G401 (cell line): ENCODE measurements around the gene PDF. TPM values are rescaled to one million over a fixed set of nuclear protein-coding genes. Genes with fewer than 3 reads are reported as not detected.

Experiments
- DNase-seq: peaks from one replicate; pipeline ENCODE4 v3.0.0-alpha.2; 2015; ENCODE audit warnings: low spot score
- in situ Hi-C: cut with HindIII; loops from 2 replicates; pipeline ENCODE4 v1.10.0; 2016; ENCODE audit warnings: low sequenced_read_pairs, mixed read lengths
- total RNA-seq: library from RNA; depleted of rRNA; stranded (reverse); fragments of >200 nt; shearing (Covaris generic); gene quantifications from 2 replicates; pipeline ENCODE4 v1.2.3, GENCODE V29; 2014

PDF gene
- total RNA-seq, 1 experiment from 2014 or later: 49.1 TPM

GRCh38 chr16:69319826-69320739 lies 10.3 kb downstream of the PDF start:
- no peak for DNase-seq
- in situ Hi-C loops: no loop called here

GRCh38 chr16:69319381-69319780 lies 11.0 kb downstream of the PDF start:
- in situ Hi-C loops: no loop called here

GRCh38 chr16:69318911-69319289 lies 11.5 kb downstream of the PDF start:
- in situ Hi-C loops: no loop called here

More at GRCh38 chr16:69319381-69319780, 11.0 kb downstream of the PDF start:
- no peak for DNase-seq

GRCh38 chr16:69318177-69318910 lies 12.0 kb downstream of the PDF start:
- in situ Hi-C loops: no loop called here
- no peak for DNase-seq

More at GRCh38 chr16:69318911-69319289, 11.5 kb downstream of the PDF start:
- no peak for DNase-seq

DNA sequence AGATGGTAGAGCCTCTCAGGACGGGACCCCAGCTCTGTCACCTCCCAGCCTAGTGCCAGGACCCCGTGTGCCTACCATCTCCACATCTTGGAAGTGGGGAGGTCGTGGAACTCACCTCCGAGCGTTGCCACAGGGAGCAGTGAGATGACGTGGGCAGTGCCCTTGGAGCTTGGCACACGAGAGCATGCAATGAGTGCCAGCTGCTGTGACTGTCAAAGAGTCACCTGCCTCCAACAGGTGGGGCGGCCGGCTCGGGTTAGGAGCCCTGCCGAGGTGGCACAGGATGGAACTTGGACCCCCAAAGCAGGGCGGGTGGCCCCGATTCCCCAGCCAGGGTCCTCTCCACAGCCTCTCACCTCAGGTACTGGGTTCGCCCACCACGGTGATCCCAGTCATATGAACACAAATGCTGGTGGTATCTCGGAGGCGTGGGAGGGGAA lies 13.8 kb downstream of the PDF start:
- DNase-seq: no peak
- in situ Hi-C loops: no loop called here

GRCh38 chr16:69315486-69316311 lies 14.7 kb downstream of the PDF start:
- in situ Hi-C loops: no loop called here
- DNase-seq: no peak

- in situ Hi-C loops: no loop called here
- DNase-seq: no peak
Observed at GRCh38 chr16:69314534-69314933, 15.9 kb downstream of the PDF start.

- no peak for DNase-seq
- in situ Hi-C loops: no loop called here
Observed at GRCh38 chr16:69313469-69313868, 16.9 kb downstream of the PDF start.

DNA sequence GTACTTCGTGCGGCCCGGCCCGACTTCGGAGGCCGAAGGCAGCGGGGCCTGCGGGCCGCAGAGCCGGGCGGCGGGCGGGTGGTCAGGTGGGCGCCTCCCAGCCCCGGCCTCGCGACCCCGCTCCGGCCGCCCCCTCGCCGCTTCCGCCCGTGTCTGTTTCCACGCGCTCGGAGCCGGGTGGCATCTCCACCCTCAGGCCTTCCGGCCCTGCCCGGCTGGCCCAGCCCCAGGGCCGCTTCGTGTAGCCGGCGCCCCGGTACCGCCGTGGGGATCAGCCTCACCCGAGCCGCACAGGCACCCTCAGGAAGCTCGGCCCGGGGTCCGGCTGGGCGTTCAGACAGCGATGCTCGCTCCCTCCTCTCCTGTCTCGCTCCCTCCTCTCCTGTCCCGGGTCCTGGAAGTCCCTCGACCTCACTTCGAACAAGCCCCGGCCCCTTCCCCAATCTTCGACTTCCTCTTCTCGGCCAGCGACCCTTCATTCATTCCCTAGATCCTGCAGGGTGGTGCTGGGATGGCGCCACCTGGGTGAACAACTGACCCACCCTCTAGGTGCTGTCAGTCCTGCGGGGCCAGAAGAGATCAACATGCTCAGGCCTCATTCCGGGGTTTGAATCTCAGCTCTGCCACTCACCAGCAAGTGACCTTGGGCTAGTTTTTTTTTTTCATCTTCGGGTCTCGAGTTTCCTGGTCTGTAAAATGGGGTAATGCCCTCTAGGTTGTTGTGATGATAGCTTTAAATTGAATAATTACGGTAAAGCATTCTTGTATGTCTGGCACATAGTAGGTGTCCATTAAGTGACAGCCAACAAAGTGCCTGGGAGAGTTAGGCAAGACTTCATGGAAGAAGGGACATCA lies 18.6 kb downstream of the PDF start:
- in situ Hi-C loops: no loop called here
- no peak for DNase-seq

- in situ Hi-C loops: no loop called here
- peak; percentile 97 for DNase-seq
Observed at GRCh38 chr16:69310653-69311532, 19.5 kb downstream of the PDF start, which contains the start of gene VPS4A. Gene VPS4A (plus strand): TSS chr16:69311350. CDS start chr16:69311512, 162 bp downstream.

DNA sequence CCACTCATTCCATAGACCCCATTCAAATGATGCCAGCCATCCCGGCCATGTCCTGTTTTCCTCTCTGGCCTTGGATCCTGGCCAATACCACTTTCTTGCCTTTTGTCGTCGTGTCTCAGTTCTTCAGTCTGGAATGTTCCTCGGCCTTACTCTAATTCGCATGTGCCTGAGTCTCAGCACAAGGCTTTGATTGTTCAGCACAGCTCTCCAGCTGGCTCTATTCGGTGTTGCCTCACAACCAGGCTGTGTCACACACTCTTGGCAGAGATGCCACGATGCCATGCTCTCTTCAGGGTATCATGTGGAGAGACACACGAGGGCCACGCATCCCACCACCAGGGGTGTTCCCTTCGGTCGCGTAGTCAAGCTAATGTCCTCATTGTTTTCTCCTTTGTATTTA lies 21.1 kb downstream of the PDF start:
- DNase-seq: no peak
- in situ Hi-C loops: no loop called here

GRCh38 chr16:69307856-69308255 lies 22.5 kb downstream of the PDF start:
- in situ Hi-C loops: no loop called here

DNA sequence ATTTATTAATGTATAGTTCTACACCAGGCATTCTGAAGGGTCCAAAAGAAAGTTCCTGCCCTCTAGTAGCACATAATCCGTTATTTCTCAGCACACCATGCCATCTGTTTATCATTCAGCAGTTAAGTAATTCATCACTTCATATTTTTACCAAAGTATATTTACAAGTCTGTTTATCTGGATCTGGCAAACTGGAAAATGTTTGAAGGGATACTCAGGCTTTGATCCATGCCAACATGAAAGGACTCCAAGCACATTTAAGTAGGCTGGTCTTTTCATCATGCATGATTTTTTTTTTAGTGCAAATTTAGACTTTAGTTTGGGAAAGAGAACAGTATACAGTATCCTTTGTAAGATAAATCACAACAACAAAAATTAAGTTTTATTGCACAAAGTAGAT lies 23.3 kb downstream of the PDF start:
- DNase-seq: no peak
- in situ Hi-C loops: no loop called here

More at GRCh38 chr16:69307856-69308255, 22.5 kb downstream of the PDF start:
- no peak for DNase-seq

DNA sequence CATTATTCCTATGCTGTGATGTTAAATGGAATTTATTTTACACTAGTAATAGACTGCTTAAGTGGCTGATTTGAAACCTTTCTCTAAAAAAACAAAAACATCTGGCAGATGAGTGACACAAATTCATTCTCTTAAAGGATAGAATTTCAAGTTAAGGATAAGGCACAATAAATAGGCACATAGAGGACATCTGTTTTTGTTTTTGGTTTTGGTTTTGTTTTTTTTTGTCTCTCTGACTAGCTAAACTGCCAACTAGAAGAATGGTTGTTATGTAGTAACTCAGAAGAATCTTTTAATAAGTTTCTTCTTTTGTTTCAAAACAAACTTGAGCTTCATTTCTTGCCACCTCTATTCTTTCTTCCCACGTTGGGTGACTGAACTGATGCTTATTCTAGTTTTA lies 24.4 kb downstream of the PDF start:
- in situ Hi-C loops: no loop called here
- DNase-seq: no peak

- in situ Hi-C loops: no loop called here
- DNase-seq: no peak
Observed at GRCh38 chr16:69302301-69302700, 28.1 kb downstream of the PDF start.

DNA sequence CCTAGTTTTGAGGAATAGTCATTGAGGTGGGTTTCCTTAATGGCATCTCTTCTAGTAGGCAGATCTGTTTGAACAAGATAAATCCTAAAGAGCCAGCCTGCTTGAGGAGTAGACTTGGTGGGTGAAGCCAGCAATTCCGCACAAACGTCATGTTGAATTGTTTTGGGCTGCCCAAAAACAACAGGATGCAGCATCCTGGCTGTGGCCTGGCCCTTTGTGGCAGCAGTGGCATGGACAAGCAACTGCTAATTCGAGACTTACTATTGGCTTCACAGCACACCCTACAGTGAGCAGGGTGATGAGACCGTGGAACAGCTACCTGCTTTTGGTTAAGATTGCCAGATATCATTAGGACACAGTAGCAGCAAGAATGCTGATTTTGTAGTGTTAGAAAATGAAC lies 28.5 kb downstream of the PDF start:
- in situ Hi-C loops: no loop called here
- no peak for DNase-seq

GRCh38 chr16:69301187-69301586 lies 29.2 kb downstream of the PDF start:
- in situ Hi-C loops: no loop called here
- no peak for DNase-seq

DNA sequence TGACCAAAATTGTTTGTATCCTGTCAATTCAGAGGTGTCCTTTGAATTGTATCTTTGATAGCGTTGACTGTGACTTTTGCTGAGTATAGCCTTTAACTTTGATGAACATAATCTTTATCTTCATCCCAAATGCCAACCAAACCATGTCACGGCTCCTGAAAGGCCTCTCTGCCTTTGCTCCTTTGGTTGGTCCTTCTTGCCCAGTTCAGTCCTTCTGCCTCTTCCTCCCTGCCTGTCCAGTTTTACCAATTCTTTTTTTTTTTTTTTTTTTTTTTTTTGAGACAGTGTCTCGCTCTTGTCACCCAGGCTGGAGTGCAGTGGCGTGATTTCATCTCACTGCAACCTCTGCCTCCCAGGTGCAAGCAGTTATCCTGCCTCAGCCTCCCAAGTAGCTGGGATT lies 32.1 kb downstream of the PDF start:
- DNase-seq: no peak
- in situ Hi-C loops: no loop called here
